Cerebellar cortex (tissue), 1 donor: ENCODE results near the gene RXRA.

Experiments used
- DNase-seq: peaks from one replicate; pipeline ENCODE4 v3.0.0-alpha.2; 2015; ENCODE audit warnings: low spot score

The RXRA gene

DNA sequence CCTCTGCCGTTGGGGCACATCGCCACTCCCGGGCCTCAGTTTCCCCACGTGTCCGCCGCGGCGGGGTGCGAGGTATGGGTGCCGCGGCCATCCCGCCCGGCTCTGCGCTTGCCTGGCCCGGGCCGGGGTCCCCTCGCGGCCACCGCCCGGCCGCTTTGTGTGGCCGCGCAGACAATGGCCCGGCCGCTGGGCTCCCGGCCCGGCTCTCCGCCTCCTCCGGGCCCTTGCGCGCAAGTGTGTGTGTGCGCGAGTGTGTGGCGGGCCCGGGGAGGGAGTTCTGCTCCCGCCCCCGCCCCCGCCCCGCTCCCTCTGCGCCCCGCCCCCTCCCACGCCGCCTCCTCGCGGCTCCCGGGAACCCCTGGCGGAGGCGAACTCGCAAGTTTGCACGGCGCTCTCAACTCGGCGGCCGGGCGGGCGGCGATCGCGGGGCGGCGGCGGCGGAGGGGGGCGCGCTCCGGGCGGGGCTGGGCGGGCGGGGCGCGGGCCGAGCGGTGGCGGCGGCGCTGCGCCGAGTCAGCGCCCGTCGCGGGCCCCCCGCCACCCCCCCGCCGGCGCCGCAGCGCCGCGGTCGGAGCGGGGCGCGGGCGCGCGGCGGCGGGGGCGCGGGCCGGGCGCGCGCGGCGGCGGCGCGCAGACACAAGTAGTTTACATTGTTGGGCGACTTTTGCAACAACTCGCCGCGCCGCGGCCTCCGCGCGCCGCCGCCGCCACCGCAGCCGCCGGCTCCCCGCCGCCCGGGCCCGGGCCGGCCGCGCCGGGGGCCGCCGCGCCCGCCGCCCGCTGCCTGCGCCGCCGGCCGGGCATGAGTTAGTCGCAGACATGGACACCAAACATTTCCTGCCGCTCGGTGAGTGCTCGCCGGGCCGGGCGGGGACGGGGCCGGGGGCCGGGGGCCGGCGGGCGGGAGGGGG lies at the start of gene RXRA:
RXRA (plus strand) TSS at position 643 of the 911 bp plus-strand sequence; CDS start at position 820, 177 bp downstream.
- DNase-seq, result peak; percentile 55

GRCh38 chr9:134278286-134278685 lies 48.0 kb upstream of the RXRA start:
- no peak for DNase-seq

DNA sequence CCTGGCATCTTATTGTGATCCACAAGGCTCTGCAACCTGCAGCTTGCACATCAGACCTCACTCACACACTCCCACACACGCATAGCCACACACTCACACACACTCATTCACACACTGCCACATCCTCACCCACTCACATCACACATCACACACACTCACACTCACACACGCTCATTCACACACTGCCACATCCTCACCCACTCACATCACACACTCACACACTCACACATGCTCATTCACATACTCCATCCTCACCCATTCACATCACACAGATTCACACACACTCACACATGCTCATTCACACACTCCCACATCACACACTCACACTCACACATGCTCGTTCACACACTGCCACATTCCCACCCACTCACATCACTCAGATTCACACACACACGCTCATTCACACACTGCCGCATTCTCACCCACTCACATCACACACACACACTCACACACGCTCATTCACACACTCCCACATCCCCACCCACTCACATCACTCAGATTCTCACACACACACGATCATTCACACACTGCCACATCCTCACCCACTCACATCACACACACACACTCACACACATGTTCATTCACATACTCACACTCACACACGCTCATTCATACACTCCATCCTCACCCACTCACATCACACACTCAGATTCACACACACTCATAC lies 47.1 kb upstream of the RXRA start:
- no peak for DNase-seq

- DNase-seq, result no peak
Measured at GRCh38 chr9:134282138-134282650, 44.1 kb upstream of the RXRA start.

DNA sequence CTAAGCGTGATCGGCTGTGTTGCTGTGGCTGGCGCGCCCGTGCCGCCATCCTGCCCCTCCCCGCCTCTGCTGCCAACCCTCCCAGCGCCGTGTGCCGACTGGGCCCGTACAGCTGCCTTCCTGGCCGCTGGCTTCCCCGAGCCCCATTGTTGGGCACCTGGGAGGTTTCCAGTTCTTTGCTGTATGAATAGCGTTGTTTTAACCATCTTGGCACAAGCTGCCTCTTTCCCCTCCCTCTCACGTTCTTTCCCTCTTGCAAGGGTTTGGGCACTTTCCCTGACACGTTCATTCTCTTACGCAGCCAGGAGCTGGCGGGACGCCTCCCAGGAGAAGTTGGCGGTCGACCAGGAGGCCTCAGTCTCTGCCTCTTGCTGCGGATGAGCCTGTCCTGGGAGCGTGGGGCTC lies 43.1 kb upstream of the RXRA start:
- peak; percentile 30 for DNase-seq

DNA sequence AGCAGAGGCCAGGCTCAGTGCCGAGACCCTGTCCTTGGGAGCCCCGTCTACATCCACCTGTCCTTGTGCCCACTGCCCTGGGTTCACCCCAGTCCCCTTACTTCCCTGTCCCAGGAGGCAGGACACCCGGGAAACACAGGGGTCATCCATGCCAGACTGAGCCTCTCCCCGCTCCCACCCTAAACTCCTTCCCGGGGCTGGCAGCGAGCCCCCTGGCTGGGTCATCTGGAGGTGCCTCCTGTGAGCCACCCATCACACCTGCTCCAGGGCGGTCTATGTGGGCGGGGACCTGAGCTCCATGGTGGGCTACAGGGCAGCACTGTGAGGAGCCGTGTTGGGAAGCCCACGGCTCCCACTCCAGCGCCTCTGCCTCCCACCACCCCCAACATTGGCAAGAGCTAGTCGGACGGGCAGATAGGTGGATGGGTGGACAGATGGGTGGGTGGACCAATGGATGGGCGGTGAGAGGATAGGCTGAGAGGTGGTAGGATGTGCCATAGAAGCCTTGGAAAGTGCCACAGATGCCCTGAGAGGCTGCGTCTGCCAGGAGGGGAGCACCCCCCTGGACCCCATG lies 42.5 kb upstream of the RXRA start:
- DNase-seq, result no peak

DNA sequence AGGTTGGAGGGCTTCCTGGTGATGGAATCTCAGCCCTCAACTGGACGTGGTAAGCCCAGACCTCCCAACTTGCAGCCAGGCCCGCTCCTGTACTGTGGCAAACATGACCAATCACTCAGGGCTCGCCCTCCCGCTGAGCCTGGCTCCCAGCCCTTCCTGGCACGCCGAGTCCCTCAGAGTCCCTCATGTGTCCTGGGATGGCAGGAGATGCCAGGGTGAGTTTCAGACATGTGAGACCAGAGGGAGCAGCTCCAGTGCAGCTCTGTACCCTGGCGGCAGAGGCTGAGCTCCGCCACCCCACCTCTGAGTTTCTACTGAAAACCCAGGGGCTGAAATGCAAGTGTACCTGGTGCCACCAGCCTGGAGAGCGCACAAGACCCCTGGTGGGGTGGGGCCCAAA lies 42.0 kb upstream of the RXRA start:
- no peak for DNase-seq

- no peak for DNase-seq
Measured at GRCh38 chr9:134284741-134285140, 41.5 kb upstream of the RXRA start.

- no peak for DNase-seq
Measured at GRCh38 chr9:134285215-134285845, 40.9 kb upstream of the RXRA start.

GRCh38 chr9:134286471-134287245 lies 39.6 kb upstream of the RXRA start:
- peak; percentile 33 for DNase-seq

- no peak for DNase-seq
Measured at GRCh38 chr9:134287591-134288491, 38.4 kb upstream of the RXRA start.

- DNase-seq, result no peak
Measured at GRCh38 chr9:134288746-134289145, 37.5 kb upstream of the RXRA start.

DNA sequence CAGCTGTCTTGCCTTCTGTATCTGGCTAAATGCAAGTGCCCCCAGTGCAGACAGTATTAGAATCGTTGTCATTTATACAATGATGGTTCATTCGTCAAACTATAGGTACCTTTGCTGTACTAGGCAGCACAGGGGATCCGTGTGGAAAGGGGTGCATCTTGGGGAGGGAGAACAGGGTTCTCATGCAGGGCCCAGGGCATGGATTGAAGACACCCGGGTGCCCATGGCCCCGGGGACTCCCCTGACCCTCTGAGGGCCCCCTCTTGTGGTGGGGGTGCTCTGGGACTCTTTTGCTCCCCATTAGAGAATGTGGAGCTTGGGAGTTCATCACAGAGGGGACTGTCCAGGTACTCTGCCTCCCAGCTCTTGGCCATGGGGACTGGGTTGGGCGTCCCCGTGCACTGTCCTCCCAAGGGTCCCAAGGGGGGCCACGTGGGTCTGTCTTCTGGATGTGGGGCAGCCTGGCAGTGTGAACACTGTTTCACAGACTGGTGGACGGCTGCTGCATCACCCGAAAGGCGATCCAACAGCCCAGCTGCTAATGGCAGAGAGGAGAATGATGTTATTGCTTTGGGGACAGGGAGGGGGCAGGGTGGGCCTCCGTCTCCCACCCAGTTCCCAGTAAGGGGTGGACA lies 36.9 kb upstream of the RXRA start:
- DNase-seq, result no peak

DNA sequence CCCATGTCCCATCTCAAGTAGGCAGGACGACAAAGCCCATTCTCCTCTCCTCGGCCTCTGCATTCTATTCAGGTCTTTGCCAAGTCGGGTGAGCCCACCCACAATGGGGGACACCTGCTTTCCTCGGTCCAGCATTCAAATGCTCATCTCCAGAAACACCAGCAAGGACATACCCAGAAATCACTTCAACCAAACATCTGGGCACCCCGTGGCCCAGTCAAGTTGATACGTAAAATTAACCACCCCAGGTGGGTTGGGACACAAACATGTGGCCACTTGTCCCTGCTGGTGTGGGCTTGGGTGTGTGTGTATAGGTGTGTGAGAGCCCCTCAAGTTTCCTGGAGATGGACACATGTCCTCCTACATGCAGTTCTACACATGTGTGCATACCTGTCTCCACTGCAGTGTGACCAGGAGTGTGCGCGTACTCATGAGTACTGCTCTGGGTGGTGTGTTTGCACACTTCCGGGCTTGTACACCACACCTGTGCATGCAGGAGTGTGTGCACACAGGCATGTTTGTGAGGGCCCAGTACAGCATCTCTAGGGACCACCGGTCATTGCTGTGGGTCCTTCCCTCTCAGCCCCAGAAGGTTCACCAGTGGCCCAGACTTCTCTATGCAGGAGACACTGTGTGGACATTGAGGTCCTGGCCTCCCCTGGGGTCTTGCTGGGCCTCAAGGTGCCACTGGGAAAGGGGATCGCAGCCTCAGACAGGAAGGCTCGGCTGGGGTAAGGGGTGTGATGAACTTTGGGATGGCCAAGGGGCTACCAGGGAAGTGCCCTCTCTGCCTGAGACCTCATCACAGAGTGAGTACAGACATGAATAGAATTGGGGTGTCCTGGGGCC lies 35.4 kb upstream of the RXRA start:
- DNase-seq, result no peak

- no peak for DNase-seq
Measured at GRCh38 chr9:134291452-134291881, 34.8 kb upstream of the RXRA start.

DNA sequence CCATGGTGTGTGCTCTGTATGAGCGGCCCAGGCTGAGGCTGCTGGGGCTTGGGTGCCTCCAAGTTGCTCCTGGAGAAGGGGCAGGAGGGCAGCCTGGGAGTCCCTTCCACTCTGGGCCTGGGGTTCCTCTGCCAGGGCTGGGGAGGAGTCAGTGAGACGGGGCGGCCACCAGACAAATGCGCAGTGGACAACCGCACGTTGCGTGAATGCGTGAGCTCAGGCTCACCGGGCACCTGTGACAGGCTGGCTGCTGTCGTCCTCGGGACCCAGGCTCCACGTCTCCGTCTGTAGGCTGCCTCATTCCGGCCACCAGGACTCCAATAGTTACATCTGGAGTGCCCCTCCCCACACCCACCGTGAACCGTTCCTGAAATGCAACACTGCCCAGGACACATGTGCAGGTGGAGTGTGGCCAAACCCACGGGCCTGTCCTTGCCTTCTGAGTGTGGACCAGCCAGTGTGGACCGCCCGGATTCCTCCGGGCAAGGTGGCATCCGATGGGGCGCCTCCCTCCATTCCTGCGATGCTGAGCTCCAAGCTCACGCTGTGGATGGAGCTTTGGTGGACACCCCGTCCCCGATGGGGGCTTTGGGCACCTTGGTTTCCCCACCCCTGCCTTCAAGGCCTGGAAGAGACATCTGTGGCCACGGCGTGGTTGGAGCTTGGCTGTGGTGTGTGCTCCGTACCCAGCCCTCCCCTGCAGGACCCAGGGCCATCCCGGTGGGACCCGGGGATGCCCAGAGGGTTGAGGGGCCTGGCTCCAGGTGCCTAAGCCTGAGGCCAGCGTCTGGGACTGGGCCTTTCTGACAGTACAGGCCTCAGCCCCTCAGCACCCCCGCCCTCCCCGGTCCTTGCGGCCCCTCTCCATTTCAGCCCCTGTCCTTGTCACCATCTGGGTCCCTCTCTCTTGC lies 34.0 kb upstream of the RXRA start:
- DNase-seq, result no peak

DNA sequence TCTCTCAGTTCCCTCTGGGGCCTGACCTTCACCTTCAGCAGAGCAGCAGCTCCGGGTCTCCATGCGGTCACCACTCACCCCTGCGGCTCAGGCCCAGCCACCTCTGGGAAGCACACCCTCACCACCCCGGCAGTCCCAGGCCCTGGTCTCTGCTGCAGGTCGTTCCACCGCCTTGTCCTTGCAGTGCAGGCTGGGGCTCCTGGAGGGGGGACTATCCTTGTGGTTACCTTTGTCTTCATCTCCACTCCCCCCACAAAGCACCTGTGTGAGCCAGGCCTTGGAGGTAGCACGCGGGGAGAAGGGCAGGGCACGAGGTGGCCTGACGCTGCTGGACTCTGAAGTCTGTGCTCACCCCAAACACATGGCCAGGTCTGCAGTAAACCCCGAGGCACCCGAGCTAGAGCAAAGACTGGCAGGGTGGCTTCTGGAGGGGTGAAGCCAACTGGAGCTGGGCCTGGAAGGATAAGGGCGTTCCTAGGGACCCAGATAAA lies 33.2 kb upstream of the RXRA start:
- DNase-seq, result no peak
